GM18511 (cell line): ENCODE results near the gene NOTCH1.

Experiments
- ATAC-seq: cut with Tn5 transposase; IDR thresholded peaks from one replicate; pipeline ENCODE4 v1.9.1; 2021; ENCODE audit warnings: mild to moderate bottlenecking, moderate library complexity; ENCODE audit not compliant: unreplicated experiment

Gene NOTCH1

GRCh38 chr9:136504512-136505348, 41.1 kb downstream of the NOTCH1 start:
- ATAC-seq: no peak

- no peak for ATAC-seq
Measured at GRCh38 chr9:136502940-136503550, 42.8 kb downstream of the NOTCH1 start.

DNA sequence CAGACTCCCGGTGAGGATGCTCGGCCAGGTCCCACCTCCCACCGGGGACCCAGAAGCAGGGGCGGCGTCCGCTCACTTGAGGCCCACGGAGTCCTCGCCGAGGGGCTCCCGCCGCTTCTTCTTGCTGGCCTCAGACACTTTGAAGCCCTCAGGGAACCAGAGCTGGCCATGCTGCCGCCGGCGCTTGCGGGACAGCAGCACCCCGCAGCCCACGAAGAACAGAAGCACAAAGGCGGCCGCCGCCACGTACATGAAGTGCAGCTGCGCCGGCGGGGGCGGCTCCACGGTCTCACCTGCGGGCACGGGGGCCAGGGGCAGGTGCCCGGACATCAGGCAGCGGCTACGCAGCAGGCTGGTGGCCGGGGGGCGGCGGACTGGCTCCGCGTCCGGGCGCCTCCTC, 43.7 kb downstream of the NOTCH1 start:
- ATAC-seq: no peak

DNA sequence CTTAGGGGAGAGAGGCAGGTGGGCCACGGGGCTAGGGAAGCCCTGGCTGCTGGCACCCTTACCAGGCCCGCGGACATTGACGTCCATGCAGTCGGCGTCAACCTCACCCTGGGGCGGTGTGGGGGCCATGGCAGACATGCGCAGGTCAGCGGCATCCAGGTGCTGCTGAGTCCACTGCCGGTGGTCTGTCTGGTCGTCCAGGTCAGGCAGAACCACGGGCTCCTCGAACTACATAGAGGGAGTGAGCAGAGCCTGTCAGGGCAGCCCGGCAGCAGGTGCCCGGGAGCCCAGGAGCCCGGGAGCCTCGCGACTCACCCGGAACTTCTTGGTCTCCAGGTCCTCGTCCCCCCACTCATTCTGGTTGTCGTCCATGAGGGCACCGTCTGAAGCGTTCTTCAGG, 44.2 kb downstream of the NOTCH1 start:
- no peak for ATAC-seq

GRCh38 chr9:136499935-136500910, 45.6 kb downstream of the NOTCH1 start:
- no peak for ATAC-seq

- no peak for ATAC-seq
Measured at GRCh38 chr9:136499071-136499934, 46.5 kb downstream of the NOTCH1 start.

- ATAC-seq: no peak
Measured at GRCh38 chr9:136497916-136498695, 47.7 kb downstream of the NOTCH1 start.

GRCh38 chr9:136496801-136497620, 48.8 kb downstream of the NOTCH1 start:
- ATAC-seq: no peak

DNA sequence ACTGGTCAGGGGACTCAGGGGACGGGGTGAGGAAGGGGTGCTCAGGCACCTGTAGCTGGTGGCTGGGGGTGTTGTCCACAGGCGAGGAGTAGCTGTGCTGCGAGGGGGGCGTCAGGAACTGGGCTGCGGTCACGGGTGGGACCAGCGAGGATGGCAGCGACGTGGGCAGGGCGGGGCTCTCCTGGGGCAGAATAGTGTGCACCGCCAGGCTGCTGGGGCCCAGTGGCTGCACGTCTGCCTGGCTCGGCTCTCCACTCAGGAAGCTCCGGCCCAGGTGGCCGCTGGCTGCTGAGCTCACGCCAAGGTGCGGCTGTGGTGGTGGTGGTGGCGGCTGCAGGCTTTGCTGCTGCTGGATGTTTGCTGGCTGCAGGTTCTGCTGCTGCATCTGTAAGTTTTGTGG, 49.7 kb downstream of the NOTCH1 start:
- no peak for ATAC-seq

DNA sequence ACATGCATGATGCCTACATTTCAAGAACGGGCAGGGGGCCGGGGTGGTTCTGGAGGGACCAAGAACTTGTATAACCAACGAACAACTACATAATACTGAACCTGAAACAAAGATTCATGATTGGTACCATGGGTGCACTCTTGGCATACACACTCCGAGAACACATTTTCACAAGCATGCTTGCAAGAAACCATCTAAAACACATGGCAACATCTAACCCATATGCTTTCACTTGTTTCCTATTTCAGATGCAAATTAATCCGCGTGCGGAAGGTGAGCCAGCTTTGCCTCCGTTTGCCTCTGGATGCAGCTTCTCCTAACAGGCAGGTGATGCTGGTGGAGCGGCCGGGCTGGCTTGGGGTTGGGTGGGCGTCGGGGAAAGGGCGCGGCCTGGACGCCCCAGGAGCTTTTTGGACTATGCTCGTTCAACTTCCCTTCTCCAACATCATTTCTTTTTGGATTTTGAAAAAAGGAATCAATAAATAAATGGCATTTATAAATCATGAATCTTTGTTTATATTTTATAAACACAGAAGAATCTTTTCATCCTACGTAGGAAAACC, 50.5 kb downstream of the NOTCH1 start:
- ATAC-seq: no peak

GRCh38 chr9:136494531-136495215, 51.2 kb downstream of the NOTCH1 start:
- no peak for ATAC-seq

GRCh38 chr9:136494012-136494411, 51.8 kb downstream of the NOTCH1 start:
- ATAC-seq: no peak

GRCh38 chr9:136493567-136493971, 52.3 kb downstream of the NOTCH1 start:
- no peak for ATAC-seq

- no peak for ATAC-seq
Measured at GRCh38 chr9:136492978-136493522, 52.8 kb downstream of the NOTCH1 start.

- no peak for ATAC-seq
Measured at GRCh38 chr9:136489731-136490130, 56.1 kb downstream of the NOTCH1 start.

DNA sequence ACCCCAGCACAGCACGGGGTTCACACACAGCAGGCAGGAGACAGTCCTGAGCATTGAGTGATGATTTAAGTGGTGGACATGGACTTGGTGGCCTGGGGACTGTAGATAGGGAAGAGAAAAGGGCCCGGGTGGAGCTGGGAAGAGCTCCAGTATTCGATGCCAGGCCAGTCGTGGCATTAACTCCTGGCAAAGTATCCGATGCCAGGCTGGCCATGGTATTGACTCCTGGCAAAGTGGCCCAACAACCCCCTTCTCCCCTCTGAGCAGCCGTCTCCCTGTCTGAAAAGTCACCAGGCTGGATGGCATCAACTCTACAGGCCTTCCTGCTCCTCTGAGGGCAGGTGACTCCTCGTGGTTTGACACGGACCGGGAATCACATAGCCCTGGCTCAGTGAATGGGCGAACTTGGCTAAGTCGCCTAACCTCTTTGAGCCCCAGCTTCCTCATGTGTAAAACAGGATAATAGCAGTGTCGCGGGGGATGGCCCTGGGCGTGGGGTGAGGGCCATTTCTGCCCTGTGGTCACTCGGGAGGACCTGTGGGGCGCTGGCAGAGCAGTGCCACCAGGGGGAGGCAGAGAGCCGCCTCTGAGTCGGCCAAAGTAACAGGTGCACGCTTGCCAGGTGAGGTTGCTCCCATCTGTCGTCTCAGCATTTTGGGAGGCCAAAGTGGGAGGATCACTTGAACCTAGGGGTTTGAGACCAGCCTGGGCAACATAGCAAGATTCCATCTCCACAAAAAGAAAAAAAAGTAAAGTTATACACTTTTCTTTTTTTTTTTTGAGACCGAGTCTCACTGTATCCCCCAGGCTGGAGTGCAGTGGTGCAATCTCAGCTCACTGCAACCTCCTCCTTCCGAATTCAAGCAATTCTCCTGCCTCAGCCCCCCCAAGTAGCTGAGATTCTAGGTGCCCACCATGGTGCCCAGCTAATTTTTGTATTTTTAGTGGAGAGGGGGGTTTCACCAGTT, 57.3 kb downstream of the NOTCH1 start:
- ATAC-seq: no peak
